HG02588 (cell line): Measurements from ENCODE around the gene OR10A5.
A peak's percentile ranks its signal among the peaks of the same experiment; 100 is the strongest.
"Not testable (repeated sequence)": the region's sequence is repeated elsewhere in the genome, so short reads cannot be mapped to it uniquely, and the experiment has no call there.

Experiments used
- ATAC-seq: cut with Tn5 transposase; IDR thresholded peaks from one replicate; pipeline ENCODE4 v1.9.1; 2021; ENCODE audit warnings: mild to moderate bottlenecking, moderate library complexity; ENCODE audit not compliant: unreplicated experiment

OR10A5 gene

GRCh38 chr11:6845383-6845782 is at the start of gene OR10A5:
Gene OR10A5 (plus strand): TSS chr11:6845683. CDS start chr11:6845683, 0 bp downstream.
- ATAC-seq: no peak

GRCh38 chr11:6799402-6799801 is 46.1 kb upstream of the OR10A5 start, which contains the start of gene OR6A2:
Gene OR6A2 (minus strand): TSS chr11:6799689. CDS start chr11:6795708, 3,981 bp downstream.
- ATAC-seq: no peak

- not testable (repeated sequence) for ATAC-seq
Measured at GRCh38 chr11:6801075-6801474, 44.4 kb upstream of the OR10A5 start.

GRCh38 chr11:6812390-6813005 is 33.0 kb upstream of the OR10A5 start:
- peak; percentile 87 for ATAC-seq

GRCh38 chr11:6813656-6814055 is 31.8 kb upstream of the OR10A5 start:
- ATAC-seq: no peak

GRCh38 chr11:6817694-6818093 is 27.8 kb upstream of the OR10A5 start:
- ATAC-seq: no peak

GRCh38 chr11:6818967-6819366 is 26.5 kb upstream of the OR10A5 start:
- ATAC-seq: no peak

- ATAC-seq: no peak
Measured at GRCh38 chr11:6824136-6824823, 21.2 kb upstream of the OR10A5 start.

GRCh38 chr11:6825231-6825744 is 20.2 kb upstream of the OR10A5 start:
- no peak for ATAC-seq

GRCh38 chr11:6828103-6828502 is 17.4 kb upstream of the OR10A5 start:
- no peak for ATAC-seq

GRCh38 chr11:6833356-6833755 is 12.1 kb upstream of the OR10A5 start:
- ATAC-seq: no peak

- ATAC-seq: no peak
Measured at GRCh38 chr11:6834021-6834420, 11.5 kb upstream of the OR10A5 start.

- no peak for ATAC-seq
Measured at GRCh38 chr11:6841694-6842093, 3.8 kb upstream of the OR10A5 start.

GRCh38 chr11:6843670-6844069 is 1.8 kb upstream of the OR10A5 start:
- no peak for ATAC-seq

GRCh38 chr11:6844356-6844755 is 1.1 kb upstream of the OR10A5 start:
- ATAC-seq: no peak

GRCh38 chr11:6850526-6850925 is 5.0 kb downstream of the OR10A5 start:
- no peak for ATAC-seq

- ATAC-seq: not testable (repeated sequence)
Measured at GRCh38 chr11:6854801-6855200, 9.3 kb downstream of the OR10A5 start.

GRCh38 chr11:6855971-6856541 is 10.6 kb downstream of the OR10A5 start:
- ATAC-seq: no peak

GRCh38 chr11:6856871-6857270 is 11.4 kb downstream of the OR10A5 start:
- ATAC-seq: no peak

- ATAC-seq: no peak
Measured at GRCh38 chr11:6862961-6863360, 17.5 kb downstream of the OR10A5 start, which contains the start of gene OR10A2. Gene OR10A2 (plus strand): TSS chr11:6863057. CDS start chr11:6869755, 6,698 bp downstream.

GRCh38 chr11:6864438-6864837 is 19.0 kb downstream of the OR10A5 start:
- no peak for ATAC-seq

- ATAC-seq: no peak
Measured at GRCh38 chr11:6871278-6871677, 25.8 kb downstream of the OR10A5 start.
